ENCODE measurements around the gene PANX3.
A peak's percentile ranks its signal among the peaks of the same experiment; 100 is the strongest.
"Not testable (repeated sequence)": the region's sequence is repeated elsewhere in the genome, so short reads cannot be mapped to it uniquely, and the experiment has no call there.

PANX3 gene

GRCh38 chr11:124611064-124611463, at the start of gene PANX3:
Gene PANX3, plus strand, starts transcription at chr11:124611428. Its CDS starts 129 bp downstream, at chr11:124611557.
- DNase-seq: no peak

GRCh38 chr11:124569697-124570096, 41.5 kb upstream of the PANX3 start, which contains the start of gene OR8A1:
Gene OR8A1, plus strand, starts transcription at chr11:124569997. Its CDS starts 123 bp downstream, at chr11:124570120.
- DNase-seq: no peak

GRCh38 chr11:124570160-124570559, 41.1 kb upstream of the PANX3 start:
- DNase-seq: no peak

GRCh38 chr11:124577716-124578427, 33.4 kb upstream of the PANX3 start:
- no peak for DNase-seq

- no peak for DNase-seq
These were observed 32.5 kb upstream of the PANX3 start for GRCh38 chr11:124578761-124579160.

GRCh38 chr11:124581817-124582216, 29.4 kb upstream of the PANX3 start:
- peak; percentile 5 for DNase-seq

GRCh38 chr11:124582565-124582964, 28.7 kb upstream of the PANX3 start:
- DNase-seq: no peak

GRCh38 chr11:124583781-124584180, 27.4 kb upstream of the PANX3 start:
- DNase-seq: no peak

- no peak for DNase-seq
These were observed 26.4 kb upstream of the PANX3 start for GRCh38 chr11:124584681-124585372.

GRCh38 chr11:124586238-124586860, 24.9 kb upstream of the PANX3 start:
- peak; percentile 78 for DNase-seq

- DNase-seq: no peak
These were observed 19.8 kb upstream of the PANX3 start for GRCh38 chr11:124591430-124591829.

- no peak for DNase-seq
These were observed 18.6 kb upstream of the PANX3 start for GRCh38 chr11:124592627-124593026.

- DNase-seq: no peak
These were observed 15.9 kb upstream of the PANX3 start for GRCh38 chr11:124595302-124595701.

- no peak for DNase-seq
These were observed 13.6 kb upstream of the PANX3 start for GRCh38 chr11:124597626-124598025.

- no peak for DNase-seq
These were observed 10.5 kb upstream of the PANX3 start for GRCh38 chr11:124600621-124601320.

- DNase-seq: no peak
These were observed 9.0 kb upstream of the PANX3 start for GRCh38 chr11:124602193-124602592.

- DNase-seq: not testable (repeated sequence)
These were observed 8.5 kb upstream of the PANX3 start for GRCh38 chr11:124602723-124603122.

GRCh38 chr11:124605719-124606118, 5.5 kb upstream of the PANX3 start:
- DNase-seq: peak; percentile 50

- DNase-seq: peak; percentile 11
These were observed 3.1 kb upstream of the PANX3 start for GRCh38 chr11:124608147-124608546.

GRCh38 chr11:124610295-124610694, 933 bp upstream of the PANX3 start:
- no peak for DNase-seq

GRCh38 chr11:124612045-124612444, 817 bp downstream of the PANX3 start:
- no peak for DNase-seq

- no peak for DNase-seq
These were observed 1.5 kb downstream of the PANX3 start for GRCh38 chr11:124612567-124613246.

- no peak for DNase-seq
These were observed 7.6 kb downstream of the PANX3 start for GRCh38 chr11:124618863-124619262.
